Astrocyte (in vitro differentiated cells and primary cell): ENCODE measurements around the gene DUSP28. TPM values are rescaled to one million over a fixed set of nuclear protein-coding genes. Genes with fewer than 3 reads are reported as not detected.

Experiments
- DNase-seq: peaks from one replicate; pipeline ENCODE4 v3.0.0-alpha.2; 2010; ENCODE audit warnings: low read depth
- FAIRE-seq: peaks from 2 replicates; lab custom pipeline; 2011; peaks lifted over from hg19 to GRCh38; lab: Jason Lieb, UNC
- H2AFZ ChIP-seq: 2 replicates; pipeline ENCODE4 v1.6.0; 2012; ENCODE audit warnings: low read depth, low read length, inconsistent platforms
- H3K27ac ChIP-seq: 2 replicates; pipeline ENCODE4 v1.5.1; 2011; ENCODE audit warnings: low read depth, low read length, inconsistent platforms
- H3K27me3 ChIP-seq: 2 replicates; pipeline ENCODE4 v1.6.0; 2011; ENCODE audit warnings: low read length, inconsistent platforms; ENCODE audit not compliant: insufficient read depth
- H3K36me3 ChIP-seq: 2 replicates; pipeline ENCODE4 v1.5.1; 2011; ENCODE audit warnings: low read length, inconsistent platforms; ENCODE audit not compliant: insufficient read depth
- H3K4me1 ChIP-seq: 2 replicates; pipeline ENCODE4 v1.5.1; 2011; ENCODE audit warnings: low read length, inconsistent platforms; ENCODE audit not compliant: insufficient read depth
- H3K4me2 ChIP-seq: 2 replicates; pipeline ENCODE4 v1.6.0; 2012; ENCODE audit warnings: low read length, inconsistent platforms
- H3K4me3 ChIP-seq: 2 replicates; pipeline ENCODE4 v1.5.1; 2011; ENCODE audit warnings: low read depth, mild to moderate bottlenecking, low read length, inconsistent platforms; ENCODE audit not compliant: insufficient read depth
- H3K79me2 ChIP-seq: 2 replicates; pipeline ENCODE4 v1.6.0; 2012; ENCODE audit warnings: mild to moderate bottlenecking, low read length, inconsistent platforms; ENCODE audit not compliant: insufficient read depth
- H3K9ac ChIP-seq: 2 replicates; pipeline ENCODE4 v1.6.0; 2012; ENCODE audit warnings: mild to moderate bottlenecking, low read length, inconsistent platforms
- H3K9me3 ChIP-seq: 2 replicates; pipeline ENCODE4 v1.5.1; 2012; ENCODE audit warnings: low read depth, mild to moderate bottlenecking, low read length, inconsistent platforms; ENCODE audit not compliant: insufficient read depth
- H4K20me1 ChIP-seq: 2 replicates; pipeline ENCODE4 v1.6.0; 2012; ENCODE audit warnings: low read length, inconsistent platforms; ENCODE audit not compliant: insufficient read depth
- H3K27ac Mint-ChIP-seq: one replicate; pipeline ENCODE4 v1.8.0; 2021; ENCODE audit warnings: mild to moderate bottlenecking, mixed read lengths; ENCODE audit not compliant: unreplicated experiment
- H3K27me3 Mint-ChIP-seq: one replicate; pipeline ENCODE4 v1.8.0; 2021; ENCODE audit warnings: low read depth, mixed read lengths; ENCODE audit not compliant: unreplicated experiment
- H3K36me3 Mint-ChIP-seq: one replicate; pipeline ENCODE4 v1.8.0; 2021; ENCODE audit warnings: low read depth, mixed read lengths; ENCODE audit not compliant: unreplicated experiment
- H3K4me1 Mint-ChIP-seq: one replicate; pipeline ENCODE4 v1.8.0; 2021; ENCODE audit warnings: low read depth, mixed read lengths; ENCODE audit not compliant: unreplicated experiment
- H3K4me3 Mint-ChIP-seq: one replicate; pipeline ENCODE4 v1.8.0; 2021; ENCODE audit warnings: mild to moderate bottlenecking, moderate library complexity, mixed read lengths; ENCODE audit not compliant: unreplicated experiment
- H3K9me3 Mint-ChIP-seq: one replicate; pipeline ENCODE4 v1.8.0; 2021; ENCODE audit warnings: mild to moderate bottlenecking, mixed read lengths; ENCODE audit not compliant: unreplicated experiment
- EZH2 ChIP-seq: IDR thresholded peaks from 2 replicates; pipeline ENCODE4 v1.6.1; 2012; ENCODE audit warnings: mild to moderate bottlenecking, low read length, inconsistent platforms; ENCODE audit not compliant: insufficient read depth
- total RNA-seq: library from RNA; stranded (reverse); gene quantifications from 2 replicates; pipeline ENCODE4 v1.2.1, GENCODE V29; 2021
- TF ChIP-seq, protein P1 (sequence below): IDR thresholded peaks from 2 replicates; pipeline ENCODE4 v1.5.1; 2011; ENCODE audit warnings: low read depth, mild to moderate bottlenecking, inconsistent platforms, low read length, moderate library complexity; ENCODE audit not compliant: insufficient read depth

Gene DUSP28
- total RNA-seq, 1 donor from 2014 or later: 4.1 TPM

DNA sequence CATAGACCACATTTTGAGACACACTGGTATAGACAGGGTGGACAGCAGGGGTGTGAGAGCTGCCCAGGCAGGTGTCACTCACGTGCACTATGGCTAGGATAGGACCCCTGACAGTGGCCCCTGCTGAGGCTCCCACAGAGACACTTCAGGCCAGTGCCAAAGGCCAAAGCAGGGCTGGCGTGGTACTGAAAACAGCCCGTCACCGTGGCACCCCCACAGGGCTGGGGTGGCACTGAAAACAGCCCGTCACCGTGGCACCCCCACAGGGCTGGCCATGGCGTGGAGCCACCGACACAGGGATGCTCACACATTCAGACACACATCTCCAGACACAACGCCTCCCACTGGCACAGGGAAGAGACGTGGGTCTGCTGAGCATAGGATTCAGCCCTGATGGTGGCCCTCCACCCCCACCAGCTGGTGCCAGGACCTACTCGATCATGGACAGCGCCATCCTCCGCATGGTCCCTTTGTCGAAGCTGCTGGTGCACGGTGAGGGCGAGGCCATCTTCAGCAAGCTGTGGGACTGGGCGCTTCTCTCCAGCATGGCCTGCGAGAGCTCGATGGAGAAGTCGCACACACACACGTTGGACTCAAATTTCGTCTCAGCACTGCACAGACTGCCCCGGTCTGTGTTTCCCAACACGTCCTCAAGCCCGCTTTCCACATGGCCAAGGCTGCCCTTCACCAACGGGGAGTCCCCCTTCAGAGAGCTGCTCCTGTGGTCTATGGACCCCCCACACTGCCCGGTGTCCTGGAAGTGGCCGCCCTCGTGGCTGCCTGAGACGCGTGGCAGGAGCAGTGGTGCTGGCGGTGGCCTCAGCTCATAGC, 36.5 kb upstream of the DUSP28 start:
- H3K36me3 ChIP-seq: no peaks in the 10 kb centered on the region
- peaks cover 50% of the 10 kb centered on the region for H3K36me3 Mint-ChIP-seq
- no peak overlapping the region for H3K4me3 ChIP-seq
- no peak overlapping the region for H3K9ac ChIP-seq
- no peak for FAIRE-seq
- H3K9me3 Mint-ChIP-seq: peaks cover 44% of the 10 kb centered on the region
- H3K27ac Mint-ChIP-seq: no peak overlapping the region
- no peak overlapping the region for H2AFZ ChIP-seq
- H3K4me2 ChIP-seq: no peak overlapping the region
- H3K79me2 ChIP-seq: no peaks in the 10 kb centered on the region
- no peak overlapping the region for H3K27ac ChIP-seq
- no peak overlapping the region for H3K4me3 Mint-ChIP-seq
- no peak for TF ChIP-seq EZH2
- TF ChIP-seq, protein P1, sequence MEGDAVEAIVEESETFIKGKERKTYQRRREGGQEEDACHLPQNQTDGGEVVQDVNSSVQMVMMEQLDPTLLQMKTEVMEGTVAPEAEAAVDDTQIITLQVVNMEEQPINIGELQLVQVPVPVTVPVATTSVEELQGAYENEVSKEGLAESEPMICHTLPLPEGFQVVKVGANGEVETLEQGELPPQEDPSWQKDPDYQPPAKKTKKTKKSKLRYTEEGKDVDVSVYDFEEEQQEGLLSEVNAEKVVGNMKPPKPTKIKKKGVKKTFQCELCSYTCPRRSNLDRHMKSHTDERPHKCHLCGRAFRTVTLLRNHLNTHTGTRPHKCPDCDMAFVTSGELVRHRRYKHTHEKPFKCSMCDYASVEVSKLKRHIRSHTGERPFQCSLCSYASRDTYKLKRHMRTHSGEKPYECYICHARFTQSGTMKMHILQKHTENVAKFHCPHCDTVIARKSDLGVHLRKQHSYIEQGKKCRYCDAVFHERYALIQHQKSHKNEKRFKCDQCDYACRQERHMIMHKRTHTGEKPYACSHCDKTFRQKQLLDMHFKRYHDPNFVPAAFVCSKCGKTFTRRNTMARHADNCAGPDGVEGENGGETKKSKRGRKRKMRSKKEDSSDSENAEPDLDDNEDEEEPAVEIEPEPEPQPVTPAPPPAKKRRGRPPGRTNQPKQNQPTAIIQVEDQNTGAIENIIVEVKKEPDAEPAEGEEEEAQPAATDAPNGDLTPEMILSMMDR: no peak
- H3K9me3 ChIP-seq: peaks cover 30% of the 10 kb centered on the region
- peaks cover 11% of the 10 kb centered on the region for H3K27me3 ChIP-seq
- no peak for DNase-seq
- peaks cover 3% of the 10 kb centered on the region for H4K20me1 ChIP-seq
- H3K27me3 Mint-ChIP-seq: peaks cover 19% of the 10 kb centered on the region
- H3K4me1 Mint-ChIP-seq: no peaks in the 10 kb centered on the region
- H3K4me1 ChIP-seq: peaks cover 7% of the 10 kb centered on the region

DNA sequence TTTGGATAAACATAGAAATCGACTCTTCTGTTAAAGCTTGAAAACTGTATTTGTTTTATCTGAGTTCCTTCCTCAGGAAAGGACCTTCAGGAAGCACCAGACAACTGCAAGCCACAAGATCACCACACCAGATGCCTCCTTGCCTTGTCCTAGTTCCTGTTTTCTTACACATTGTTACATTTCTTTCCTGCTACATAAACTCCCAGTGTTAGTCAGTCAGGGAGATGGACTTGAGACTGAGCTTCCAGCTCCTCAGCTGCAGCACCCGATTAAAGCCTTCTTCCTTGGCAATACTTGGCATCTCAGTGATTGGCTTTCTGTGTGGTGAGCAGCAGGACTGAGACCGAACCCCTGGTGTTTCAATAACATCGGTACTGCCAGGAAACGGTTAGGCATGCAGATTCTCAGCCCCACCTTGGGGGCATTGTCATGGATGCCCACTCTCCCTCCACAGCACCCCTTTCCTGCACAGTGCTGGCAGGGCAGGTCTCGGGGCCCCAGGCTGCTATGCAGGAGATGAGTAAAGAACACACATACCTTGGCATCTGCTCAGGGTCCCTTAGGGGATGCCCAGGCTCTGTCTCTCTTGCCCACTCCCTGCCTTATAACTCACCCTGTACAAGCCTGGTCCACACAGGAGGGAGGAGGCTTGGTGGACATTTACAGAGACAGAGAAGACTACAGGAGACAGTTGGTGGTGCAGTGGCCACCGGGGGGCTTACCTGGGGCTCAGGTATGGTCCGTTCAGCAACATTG, 35.0 kb upstream of the DUSP28 start:
- H3K79me2 ChIP-seq: no peaks in the 10 kb centered on the region
- Mint-ChIP-seq H3K4me1 (no peaks in the 10 kb centered on the region), H3K4me3 (no peak overlapping the region), H3K36me3 (peaks cover 54% of the 10 kb centered on the region), H3K9me3 (peaks cover 52% of the 10 kb centered on the region), H3K27me3 (peaks cover 7% of the 10 kb centered on the region), H3K27ac (no peak overlapping the region)
- no peak overlapping the region for H3K4me3 ChIP-seq
- H2AFZ ChIP-seq: no peak overlapping the region
- H3K4me2 ChIP-seq: no peak overlapping the region
- peaks cover 4% of the 10 kb centered on the region for H3K4me1 ChIP-seq
- H3K9ac ChIP-seq: no peak overlapping the region
- TF ChIP-seq, protein P1: no peak
- TF ChIP-seq EZH2: no peak
- peaks cover 3% of the 10 kb centered on the region for H4K20me1 ChIP-seq
- no peak for FAIRE-seq
- H3K9me3 ChIP-seq: peaks cover 30% of the 10 kb centered on the region
- peaks cover 4% of the 10 kb centered on the region for H3K27me3 ChIP-seq
- DNase-seq: no peak
- H3K36me3 ChIP-seq: no peaks in the 10 kb centered on the region
- H3K27ac ChIP-seq: no peak overlapping the region
